H9 (cell line): ENCODE measurements around the gene INPP5J. TPM values are rescaled to one million over a fixed set of nuclear protein-coding genes. Genes with fewer than 3 reads are reported as not detected.

Source experiments
- DNase-seq: peaks from one replicate; pipeline ENCODE4 v3.0.0-alpha.2; 2017
- H2AFZ ChIP-seq: one replicate; pipeline ENCODE4 v1.6.1; 2013; ENCODE audit warnings: mild to moderate bottlenecking, low read length, control low read depth, moderate library complexity
- H2AK5ac ChIP-seq: 2 replicates; pipeline ENCODE4 v1.6.1; 2013; ENCODE audit warnings: low read length, control low read depth, mixed read lengths; ENCODE audit not compliant: insufficient read length
- H2BK120ac ChIP-seq: one replicate; pipeline ENCODE4 v1.6.1; 2013; ENCODE audit warnings: low read depth, mild to moderate bottlenecking, low read length, control low read depth, inconsistent platforms; ENCODE audit not compliant: poor library complexity, severe bottlenecking
- H2BK12ac ChIP-seq: 2 replicates; pipeline ENCODE4 v1.6.1; 2013; ENCODE audit warnings: low read length, control low read depth, mixed read lengths, low read depth; ENCODE audit not compliant: insufficient read length
- H2BK15ac ChIP-seq: 2 replicates; pipeline ENCODE4 v1.6.1; 2013; ENCODE audit warnings: low read depth, low read length, control low read depth
- H2BK20ac ChIP-seq: one replicate; pipeline ENCODE4 v1.6.1; 2013; ENCODE audit warnings: low read depth, mild to moderate bottlenecking, low read length, control low read depth, inconsistent platforms; ENCODE audit not compliant: poor library complexity, severe bottlenecking
- H2BK5ac ChIP-seq: 2 replicates; pipeline ENCODE4 v1.6.1; 2013; ENCODE audit warnings: low read length, control low read depth, mixed read lengths; ENCODE audit not compliant: insufficient read length
- H3K14ac ChIP-seq: 2 replicates; pipeline ENCODE4 v1.6.1; 2013; ENCODE audit warnings: low read length, control low read depth; ENCODE audit not compliant: insufficient read depth
- H3K18ac ChIP-seq: 2 replicates; pipeline ENCODE4 v1.6.1; 2013; ENCODE audit warnings: low read depth, mild to moderate bottlenecking, mixed read lengths, low read length, control low read depth; ENCODE audit not compliant: insufficient read length
- H3K23ac ChIP-seq: 2 replicates; pipeline ENCODE4 v1.6.1; 2013; ENCODE audit warnings: low read length, control low read depth, mixed read lengths, low read depth; ENCODE audit not compliant: insufficient read length
- H3K23me2 ChIP-seq: 2 replicates; pipeline ENCODE4 v1.6.1; 2013; ENCODE audit warnings: low read depth, mild to moderate bottlenecking, mixed read lengths, low read length, control low read depth; ENCODE audit not compliant: insufficient read length, poor library complexity, severe bottlenecking
- H3K27ac ChIP-seq: 2 replicates; pipeline ENCODE4 v1.5.1; 2013; ENCODE audit warnings: low read length, control low read depth, mixed read lengths, low read depth; ENCODE audit not compliant: insufficient read length
- H3K27me3 ChIP-seq: 2 replicates; pipeline ENCODE4 v1.6.1; 2013; ENCODE audit warnings: low read length, control low read depth, inconsistent platforms; ENCODE audit not compliant: insufficient read depth
- H3K4ac ChIP-seq: 2 replicates; pipeline ENCODE4 v1.6.1; 2013; ENCODE audit warnings: low read depth, mild to moderate bottlenecking, control low read depth, inconsistent platforms, low read length, moderate library complexity
- H3K4me1 ChIP-seq: 2 replicates; pipeline ENCODE4 v1.6.1; 2013; ENCODE audit warnings: low read length, control low read depth, inconsistent platforms; ENCODE audit not compliant: insufficient read depth
- H3K4me2 ChIP-seq: 2 replicates; pipeline ENCODE4 v1.6.1; 2013; ENCODE audit warnings: low read length, control low read depth, mixed read lengths; ENCODE audit not compliant: insufficient read length, insufficient read depth
- H3K56ac ChIP-seq: 2 replicates; pipeline ENCODE4 v1.6.1; 2013; ENCODE audit warnings: low read depth, mild to moderate bottlenecking, mixed read lengths, low read length, control low read depth; ENCODE audit not compliant: insufficient read length
- H3K79me1 ChIP-seq: 2 replicates; pipeline ENCODE4 v1.6.1; 2013; ENCODE audit warnings: low read depth, mild to moderate bottlenecking, moderate library complexity, low read length, control low read depth, inconsistent platforms; ENCODE audit not compliant: insufficient read depth, poor library complexity, severe bottlenecking
- H3K79me2 ChIP-seq: 2 replicates; pipeline ENCODE4 v1.6.1; 2013; ENCODE audit warnings: low read length, control low read depth, inconsistent platforms; ENCODE audit not compliant: insufficient read depth
- H3K9ac ChIP-seq: 2 replicates; pipeline ENCODE4 v1.6.1; 2013; ENCODE audit warnings: low read length, control low read depth, mixed read lengths; ENCODE audit not compliant: insufficient read length; ENCODE audit errors: extremely low read depth
- H3K9me3 ChIP-seq: one replicate; pipeline ENCODE4 v1.6.1; 2013; ENCODE audit warnings: low read depth, low read length, inconsistent platforms; ENCODE audit not compliant: control insufficient read depth
- H3T11ph ChIP-seq: one replicate; pipeline ENCODE4 v1.6.1; 2013; ENCODE audit warnings: mild to moderate bottlenecking, low read length, control low read depth, inconsistent platforms
- H4K20me1 ChIP-seq: one replicate; pipeline ENCODE4 v1.6.1; 2013; ENCODE audit not compliant: control insufficient read depth, insufficient read length, insufficient read depth
- H4K5ac ChIP-seq: 2 replicates; pipeline ENCODE4 v1.6.1; 2013; ENCODE audit warnings: low read depth, mild to moderate bottlenecking, mixed read lengths, low read length, control low read depth; ENCODE audit not compliant: insufficient read length
- H4K8ac ChIP-seq: replicated peaks from 2 replicates; pipeline ENCODE4 v1.6.1; 2013; ENCODE audit warnings: low read length, control low read depth, mixed read lengths, low read depth; ENCODE audit not compliant: insufficient read length
- H4K91ac ChIP-seq: 2 replicates; pipeline ENCODE4 v1.6.1; 2013; ENCODE audit warnings: low read depth, mild to moderate bottlenecking, moderate library complexity, mixed read lengths, low read length, control low read depth; ENCODE audit not compliant: insufficient read length
- H3K27ac Mint-ChIP-seq, 3 experiments: 2 replicates in 2 of 3; 3 replicates in 1 of 3; pipeline ENCODE4 v1.8.0; 2020 to 2021; ENCODE audit warnings: mixed read lengths in 3 of 3, mild to moderate bottlenecking in 1 of 3, moderate library complexity in 1 of 3
- H3K27me3 Mint-ChIP-seq: 2 replicates; pipeline ENCODE4 v1.8.0; 2021; ENCODE audit warnings: low read depth, mild to moderate bottlenecking, moderate library complexity, mixed read lengths
- H3K36me3 Mint-ChIP-seq, 3 experiments: 2 replicates in 2 of 3; 3 replicates in 1 of 3; pipeline ENCODE4 v1.8.0; 2020 to 2021; ENCODE audit warnings: low read depth in 3 of 3, mixed read lengths in 3 of 3; ENCODE audit not compliant: insufficient read depth in 1 of 3
- H3K4me1 Mint-ChIP-seq, 2 experiments: 2 replicates each; pipeline ENCODE4 v1.8.0; 2020; ENCODE audit warnings: mixed read lengths in 2 of 2
- H3K4me3 Mint-ChIP-seq, 2 experiments: 2 replicates in 1 of 2; 3 replicates in 1 of 2; pipeline ENCODE4 v1.8.0; 2020 to 2021; ENCODE audit warnings: mild to moderate bottlenecking in 2 of 2, mixed read lengths in 2 of 2, moderate library complexity in 1 of 2
- H3K9me3 Mint-ChIP-seq, 2 experiments: 2 replicates in 1 of 2; 3 replicates in 1 of 2; pipeline ENCODE4 v1.8.0; 2020; ENCODE audit warnings: mild to moderate bottlenecking in 2 of 2, mixed read lengths in 2 of 2, moderate library complexity in 1 of 2
- CTCF ChIP-seq: fragments of 200-600 bp; sonication (generic); conservative IDR thresholded peaks from 3 replicates; pipeline ENCODE4 v1.8.0; 2021; ENCODE audit warnings: antibody characterized with exemption, mild to moderate bottlenecking
- WGBS: extraction: QIAGEN DNeasy Blood & Tissue Kit; methylation state at CpG from one replicate; pipeline ENCODE4 v1.1.7; 2013; ENCODE audit warnings: missing lambda C conversion rate, low lambda C conversion rate, mixed read lengths; ENCODE audit not compliant: insufficient read length; ENCODE audit errors: extremely low coverage; 5-methylcytosine and 5-hydroxymethylcytosine counted together
- total RNA-seq: library from RNA; stranded (reverse); gene quantifications from 2 replicates; pipeline ENCODE4 v1.2.1, GENCODE V29; 2021

The INPP5J gene
- total RNA-seq, 1 experiment from 2014 or later, result 4.9 TPM

GRCh38 chr22:31089160-31090100 is 33.3 kb upstream of the INPP5J start:
- Histone ChIP-seq H2BK15ac (no peak overlapping the region), H4K20me1 (no peaks in the 10 kb centered on the region), H3K9ac (no peak overlapping the region)

More at GRCh38 chr22:31089160-31090100, 33.3 kb upstream of the INPP5J start:
- no peak overlapping the region for H3K23ac ChIP-seq
- H3K23me2 ChIP-seq, result peaks cover 2% of the 10 kb centered on the region
- H2BK12ac ChIP-seq, result no peak overlapping the region
- no CpG with 5 or more reads among the region's 9 CpGs for WGBS
- no peak overlapping the region for H2AK5ac ChIP-seq
- no peak overlapping the region for H3K18ac ChIP-seq
- no peak overlapping the region for H3T11ph ChIP-seq
- Mint-ChIP-seq H3K36me3 (peaks cover 0 to 4% (median 0%) of the 10 kb centered on the region in 3 experiments; a peak in 2 of 7 replicates), H3K9me3 (no peaks in the 10 kb centered on the region), H3K4me1 (peaks cover under 1 to 16% of the 10 kb centered on the region in 2 experiments; a peak in 3 of 4 replicates), H3K4me3 (no peak overlapping the region), H3K27me3 (no peaks in the 10 kb centered on the region), H3K27ac (peak overlapping the region in 2 of 3 experiments; percentile 27 to 86; a peak in 1 of 7 replicates)
- DNase-seq, result no peak
- no peak overlapping the region for H4K8ac ChIP-seq
- H3K4ac ChIP-seq, result no peak overlapping the region
- no peak overlapping the region for H2BK5ac ChIP-seq
- H4K5ac ChIP-seq, result no peak overlapping the region
- H3K56ac ChIP-seq, result no peak overlapping the region
- peak; percentile 80 for TF ChIP-seq CTCF
- no peaks in the 10 kb centered on the region for H3K79me2 ChIP-seq
- H2AFZ ChIP-seq, result no peak overlapping the region
- H2BK20ac ChIP-seq, result no peak overlapping the region
- H2BK120ac ChIP-seq, result no peak overlapping the region
- H3K79me1 ChIP-seq, result no peaks in the 10 kb centered on the region
- no peaks in the 10 kb centered on the region for H3K4me1 ChIP-seq
- H3K9me3 ChIP-seq, result no peaks in the 10 kb centered on the region
- no peaks in the 10 kb centered on the region for H3K27me3 ChIP-seq
- H3K4me2 ChIP-seq, result no peak overlapping the region
- H4K91ac ChIP-seq, result no peak overlapping the region
- H3K27ac ChIP-seq, result no peak overlapping the region
- no peak overlapping the region for H3K14ac ChIP-seq
